ENCODE results near the gene BLCAP.

Gene BLCAP

GRCh38 chr20:37540001-37540400 lies 12.3 kb upstream of the BLCAP start:
- no peaks in the 10 kb centered on the region for H3K27me3 ChIP-seq (ENCODE audit: control insufficient read depth, insufficient read depth, low read length)
- no peak overlapping the region for H3K9ac ChIP-seq (ENCODE audit: low read depth, low read length)
- no peak overlapping the region for H3K4me3 ChIP-seq (ENCODE audit: low read depth, low read length)
- no peaks in the 10 kb centered on the region for H3K9me3 ChIP-seq (ENCODE audit: control insufficient read depth, insufficient read depth, low read length)
- no peak overlapping the region for H3K27ac ChIP-seq (ENCODE audit: low read depth, low read length)
- H3K36me3 ChIP-seq (ENCODE audit: control insufficient read depth, insufficient read depth, low read length): no peaks in the 10 kb centered on the region
- H3K4me1 ChIP-seq (ENCODE audit: control insufficient read depth, insufficient read depth, low read length): no peaks in the 10 kb centered on the region

DNA sequence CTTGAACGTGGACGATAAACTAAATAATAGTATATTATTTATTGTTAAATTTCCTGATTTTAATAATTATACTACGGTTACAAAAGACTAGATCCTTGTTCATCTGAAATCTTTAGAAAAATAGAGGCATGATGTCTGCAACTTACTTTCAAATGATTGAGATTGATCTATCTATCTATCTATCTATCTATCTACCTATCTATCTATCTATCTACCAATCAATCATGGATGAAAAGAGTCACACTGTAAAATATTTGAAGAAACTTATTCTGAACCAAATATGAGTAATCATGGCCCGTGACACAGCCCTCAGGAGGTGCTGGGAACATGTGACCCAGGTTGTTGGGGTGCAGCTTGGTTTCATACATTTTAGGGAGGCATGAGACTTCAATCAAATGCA lies 11.7 kb upstream of the BLCAP start:
- Histone ChIP-seq H3K9ac (ENCODE audit: low read depth, low read length) (no peak overlapping the region), H3K36me3 (ENCODE audit: control insufficient read depth, insufficient read depth, low read length) (no peaks in the 10 kb centered on the region), H3K4me3 (ENCODE audit: low read depth, low read length) (no peak overlapping the region), H3K9me3 (ENCODE audit: control insufficient read depth, insufficient read depth, low read length) (no peaks in the 10 kb centered on the region), H3K27me3 (ENCODE audit: control insufficient read depth, insufficient read depth, low read length) (no peaks in the 10 kb centered on the region), H3K4me1 (ENCODE audit: control insufficient read depth, insufficient read depth, low read length) (no peaks in the 10 kb centered on the region), H3K27ac (ENCODE audit: low read depth, low read length) (no peak overlapping the region)

- H3K4me3 ChIP-seq (ENCODE audit: low read depth, low read length): no peak overlapping the region
Observed at GRCh38 chr20:37538003-37538402, 10.3 kb upstream of the BLCAP start.

DNA sequence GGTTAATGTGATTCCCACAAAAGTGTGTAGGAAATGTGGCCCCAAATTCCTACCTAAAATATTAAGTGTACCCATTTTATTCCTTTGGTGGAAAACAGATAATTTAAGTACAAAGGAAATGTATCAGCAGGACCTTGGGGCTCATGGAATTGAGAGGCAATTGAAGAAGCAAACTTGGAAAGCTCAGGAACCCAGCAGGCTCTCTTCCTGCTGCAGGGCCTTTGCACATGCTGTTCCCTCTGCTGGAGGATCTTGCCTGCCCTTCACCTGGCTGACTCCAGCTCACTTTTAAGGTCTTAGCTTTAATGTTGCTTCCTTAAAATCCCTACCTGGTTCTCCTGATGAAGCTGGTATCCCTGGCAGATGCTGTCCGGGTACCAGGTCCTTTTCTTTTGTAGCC lies 9.8 kb upstream of the BLCAP start:
- no peaks in the 10 kb centered on the region for H3K4me1 ChIP-seq (ENCODE audit: control insufficient read depth, insufficient read depth, low read length)
- H3K27ac ChIP-seq (ENCODE audit: low read depth, low read length): no peak overlapping the region
- no peaks in the 10 kb centered on the region for H3K27me3 ChIP-seq (ENCODE audit: control insufficient read depth, insufficient read depth, low read length)
- no peaks in the 10 kb centered on the region for H3K36me3 ChIP-seq (ENCODE audit: control insufficient read depth, insufficient read depth, low read length)
- H3K4me3 ChIP-seq (ENCODE audit: low read depth, low read length): no peak overlapping the region
- no peaks in the 10 kb centered on the region for H3K9me3 ChIP-seq (ENCODE audit: control insufficient read depth, insufficient read depth, low read length)
- no peak overlapping the region for H3K9ac ChIP-seq (ENCODE audit: low read depth, low read length)

More at GRCh38 chr20:37538003-37538402, 10.3 kb upstream of the BLCAP start:
- H3K4me1 ChIP-seq (ENCODE audit: control insufficient read depth, insufficient read depth, low read length): no peaks in the 10 kb centered on the region
- H3K27me3 ChIP-seq (ENCODE audit: control insufficient read depth, insufficient read depth, low read length): no peaks in the 10 kb centered on the region
- no peaks in the 10 kb centered on the region for H3K36me3 ChIP-seq (ENCODE audit: control insufficient read depth, insufficient read depth, low read length)
- no peak overlapping the region for H3K27ac ChIP-seq (ENCODE audit: low read depth, low read length)
- no peaks in the 10 kb centered on the region for H3K9me3 ChIP-seq (ENCODE audit: control insufficient read depth, insufficient read depth, low read length)
- H3K9ac ChIP-seq (ENCODE audit: low read depth, low read length): no peak overlapping the region

- Histone ChIP-seq H3K9me3 (ENCODE audit: control insufficient read depth, insufficient read depth, low read length) (no peaks in the 10 kb centered on the region), H3K4me3 (ENCODE audit: low read depth, low read length) (no peak overlapping the region), H3K9ac (ENCODE audit: low read depth, low read length) (no peak overlapping the region), H3K36me3 (ENCODE audit: control insufficient read depth, insufficient read depth, low read length) (no peaks in the 10 kb centered on the region), H3K27ac (ENCODE audit: low read depth, low read length) (no peak overlapping the region), H3K27me3 (ENCODE audit: control insufficient read depth, insufficient read depth, low read length) (no peaks in the 10 kb centered on the region), H3K4me1 (ENCODE audit: control insufficient read depth, insufficient read depth, low read length) (no peaks in the 10 kb centered on the region)
Observed at GRCh38 chr20:37535443-37536132, 7.9 kb upstream of the BLCAP start.

GRCh38 chr20:37534401-37535157 lies 6.9 kb upstream of the BLCAP start:
- no peaks in the 10 kb centered on the region for H3K36me3 ChIP-seq (ENCODE audit: control insufficient read depth, insufficient read depth, low read length)
- no peaks in the 10 kb centered on the region for H3K27me3 ChIP-seq (ENCODE audit: control insufficient read depth, insufficient read depth, low read length)
- H3K4me3 ChIP-seq (ENCODE audit: low read depth, low read length): no peak overlapping the region
- H3K9me3 ChIP-seq (ENCODE audit: control insufficient read depth, insufficient read depth, low read length): no peaks in the 10 kb centered on the region
- H3K9ac ChIP-seq (ENCODE audit: low read depth, low read length): no peak overlapping the region
- no peaks in the 10 kb centered on the region for H3K4me1 ChIP-seq (ENCODE audit: control insufficient read depth, insufficient read depth, low read length)
- H3K27ac ChIP-seq (ENCODE audit: low read depth, low read length): no peak overlapping the region

GRCh38 chr20:37533154-37533715 lies 5.6 kb upstream of the BLCAP start:
- Histone ChIP-seq H3K36me3 (ENCODE audit: control insufficient read depth, insufficient read depth, low read length) (no peaks in the 10 kb centered on the region), H3K4me3 (ENCODE audit: low read depth, low read length) (no peak overlapping the region), H3K9me3 (ENCODE audit: control insufficient read depth, insufficient read depth, low read length) (no peaks in the 10 kb centered on the region), H3K4me1 (ENCODE audit: control insufficient read depth, insufficient read depth, low read length) (peaks cover 7% of the 10 kb centered on the region), H3K27ac (ENCODE audit: low read depth, low read length) (no peak overlapping the region), H3K9ac (ENCODE audit: low read depth, low read length) (no peak overlapping the region), H3K27me3 (ENCODE audit: control insufficient read depth, insufficient read depth, low read length) (no peaks in the 10 kb centered on the region)

DNA sequence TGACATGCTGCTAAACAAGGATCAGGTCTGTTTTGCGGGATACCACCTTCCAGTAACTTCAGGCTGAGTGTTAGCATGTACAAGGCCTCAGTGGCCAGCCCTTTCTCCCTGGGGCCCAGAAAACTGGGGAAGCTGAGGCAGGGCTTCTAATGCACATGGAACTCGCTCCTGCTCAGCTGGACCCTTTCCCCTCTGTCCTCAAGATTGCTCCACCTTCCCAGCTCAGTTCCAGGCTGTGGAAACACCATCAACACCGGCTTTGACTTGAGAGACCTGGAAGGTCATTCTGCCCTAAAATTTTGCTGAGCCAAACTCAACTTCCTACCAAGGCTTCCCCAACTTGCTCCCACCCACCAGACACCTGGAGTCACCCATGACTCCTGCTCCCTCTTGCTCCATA lies 4.2 kb upstream of the BLCAP start:
- Histone ChIP-seq H3K9me3 (ENCODE audit: control insufficient read depth, insufficient read depth, low read length) (no peaks in the 10 kb centered on the region), H3K4me3 (ENCODE audit: low read depth, low read length) (no peak overlapping the region), H3K27me3 (ENCODE audit: control insufficient read depth, insufficient read depth, low read length) (no peaks in the 10 kb centered on the region), H3K4me1 (ENCODE audit: control insufficient read depth, insufficient read depth, low read length) (peaks cover 7% of the 10 kb centered on the region), H3K36me3 (ENCODE audit: control insufficient read depth, insufficient read depth, low read length) (no peaks in the 10 kb centered on the region), H3K9ac (ENCODE audit: low read depth, low read length) (no peak overlapping the region), H3K27ac (ENCODE audit: low read depth, low read length) (no peak overlapping the region)

DNA sequence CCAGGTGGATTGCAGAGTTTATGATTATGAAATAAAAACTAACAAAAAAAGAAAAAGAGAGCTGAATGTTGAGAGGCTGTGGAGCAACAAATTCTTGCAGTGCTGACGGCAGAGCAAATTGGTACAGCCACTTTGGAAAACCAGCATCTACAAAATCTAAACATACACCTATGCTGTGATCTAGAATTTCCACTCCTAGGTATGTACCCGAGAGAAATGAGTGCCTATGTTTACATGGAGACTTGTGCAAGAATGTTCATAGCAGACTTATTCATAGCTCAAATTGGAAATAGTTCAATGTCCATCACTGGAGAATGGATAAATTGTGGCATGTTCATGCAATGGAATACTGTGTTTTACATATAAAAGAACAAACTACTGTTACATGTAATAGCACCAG lies 3.0 kb upstream of the BLCAP start:
- no peaks in the 10 kb centered on the region for H3K9me3 ChIP-seq (ENCODE audit: control insufficient read depth, insufficient read depth, low read length)
- H3K27me3 ChIP-seq (ENCODE audit: control insufficient read depth, insufficient read depth, low read length): no peaks in the 10 kb centered on the region
- no peaks in the 10 kb centered on the region for H3K36me3 ChIP-seq (ENCODE audit: control insufficient read depth, insufficient read depth, low read length)
- H3K4me3 ChIP-seq (ENCODE audit: low read depth, low read length): no peak overlapping the region
- no peak overlapping the region for H3K27ac ChIP-seq (ENCODE audit: low read depth, low read length)
- no peak overlapping the region for H3K9ac ChIP-seq (ENCODE audit: low read depth, low read length)
- peaks cover 13% of the 10 kb centered on the region for H3K4me1 ChIP-seq (ENCODE audit: control insufficient read depth, insufficient read depth, low read length)

GRCh38 chr20:37529968-37530600 lies 2.4 kb upstream of the BLCAP start:
- H3K4me3 ChIP-seq (ENCODE audit: low read depth, low read length): no peak overlapping the region
- 0 out of 2 replicates have a peak, but pooled peaks cover 3% of the 10 kb centered on the region for H3K36me3 ChIP-seq (ENCODE audit: control insufficient read depth, insufficient read depth, low read length)
- H3K27ac ChIP-seq (ENCODE audit: low read depth, low read length): no peak overlapping the region
- H3K9ac ChIP-seq (ENCODE audit: low read depth, low read length): no peak overlapping the region
- H3K27me3 ChIP-seq (ENCODE audit: control insufficient read depth, insufficient read depth, low read length): no peaks in the 10 kb centered on the region
- no peaks in the 10 kb centered on the region for H3K9me3 ChIP-seq (ENCODE audit: control insufficient read depth, insufficient read depth, low read length)
- peaks cover 19% of the 10 kb centered on the region for H3K4me1 ChIP-seq (ENCODE audit: control insufficient read depth, insufficient read depth, low read length)

Data from HUES48 (cell line).